HG03135 (cell line): ENCODE measurements around the gene ABLIM1.

Source experiments
- ATAC-seq: cut with Tn5 transposase; IDR thresholded peaks from one replicate; pipeline ENCODE4 v1.9.1; 2021; ENCODE audit warnings: mild to moderate bottlenecking, moderate library complexity; ENCODE audit not compliant: unreplicated experiment

ABLIM1 gene

DNA sequence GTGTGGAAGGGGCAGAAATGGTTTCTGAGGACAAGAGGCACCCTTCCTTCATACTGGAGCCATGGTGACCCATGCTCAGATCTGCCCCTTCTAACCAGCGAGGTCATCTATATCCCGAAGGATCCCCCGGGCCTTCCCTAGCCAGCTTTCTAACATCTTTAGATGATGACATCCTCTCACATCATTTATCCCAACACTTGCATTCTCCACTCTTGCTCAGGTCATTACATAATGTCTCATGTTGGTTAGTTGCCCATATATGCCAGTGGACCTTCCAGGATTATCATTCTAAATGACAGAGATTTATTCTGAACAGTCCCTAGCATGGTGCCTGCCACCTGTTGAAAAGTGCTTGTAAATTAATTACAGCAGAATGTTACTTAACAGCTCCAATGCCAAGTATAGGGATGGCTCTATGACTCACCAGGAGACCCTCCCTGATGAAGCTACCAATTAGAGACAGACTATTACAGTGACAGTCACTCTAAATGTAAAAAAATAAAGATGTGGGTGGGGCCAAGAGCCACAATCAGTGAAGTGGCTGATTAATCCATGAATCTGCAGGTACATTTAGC lies 22.6 kb upstream of the ABLIM1 start:
- no peak for ATAC-seq

GRCh38 chr10:114679552-114679951 lies 21.5 kb upstream of the ABLIM1 start:
- ATAC-seq: no peak

DNA sequence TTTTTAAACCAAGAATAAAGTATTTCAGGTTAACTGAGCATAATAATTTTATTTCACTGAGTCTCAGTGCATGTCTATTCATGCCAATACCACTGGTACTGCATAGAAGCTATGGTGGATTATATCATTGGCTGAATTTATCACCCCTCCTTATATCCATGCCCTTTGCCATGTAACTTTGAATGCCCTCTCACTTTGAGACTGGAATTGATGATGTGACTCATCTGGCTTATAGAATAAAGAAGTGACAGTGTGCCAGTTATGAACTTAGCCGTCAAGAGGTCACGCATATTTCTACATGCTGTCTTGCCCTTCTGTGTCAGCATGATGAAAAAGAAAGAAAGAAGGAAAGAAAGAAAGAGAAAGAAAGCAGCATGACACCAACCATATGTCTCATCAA lies 20.7 kb upstream of the ABLIM1 start:
- no peak for ATAC-seq

GRCh38 chr10:114678336-114678735 lies 20.3 kb upstream of the ABLIM1 start:
- no peak for ATAC-seq

DNA sequence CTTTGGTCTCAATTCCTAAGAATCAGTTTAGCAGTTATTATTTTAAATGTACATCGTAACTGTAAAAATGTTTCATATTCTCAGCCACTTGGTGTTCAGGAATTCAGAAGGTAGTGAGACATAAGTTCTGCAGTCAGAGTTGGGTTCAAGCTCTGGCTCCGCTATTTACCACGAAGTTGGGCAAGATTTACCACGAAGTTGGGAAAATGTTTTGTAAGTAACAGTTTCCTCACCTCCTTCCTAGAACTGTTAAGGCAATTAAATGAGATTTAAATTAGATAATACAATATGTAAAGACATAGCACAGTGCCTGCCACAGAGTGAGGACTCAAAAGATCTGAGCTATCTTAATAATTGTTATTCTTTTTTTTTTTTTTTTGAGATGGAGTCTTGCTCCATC lies 16.3 kb upstream of the ABLIM1 start:
- no peak for ATAC-seq

GRCh38 chr10:114669648-114670047 lies 11.6 kb upstream of the ABLIM1 start:
- no peak for ATAC-seq

- no peak for ATAC-seq
These were observed 10.5 kb upstream of the ABLIM1 start for GRCh38 chr10:114668375-114669080.

DNA sequence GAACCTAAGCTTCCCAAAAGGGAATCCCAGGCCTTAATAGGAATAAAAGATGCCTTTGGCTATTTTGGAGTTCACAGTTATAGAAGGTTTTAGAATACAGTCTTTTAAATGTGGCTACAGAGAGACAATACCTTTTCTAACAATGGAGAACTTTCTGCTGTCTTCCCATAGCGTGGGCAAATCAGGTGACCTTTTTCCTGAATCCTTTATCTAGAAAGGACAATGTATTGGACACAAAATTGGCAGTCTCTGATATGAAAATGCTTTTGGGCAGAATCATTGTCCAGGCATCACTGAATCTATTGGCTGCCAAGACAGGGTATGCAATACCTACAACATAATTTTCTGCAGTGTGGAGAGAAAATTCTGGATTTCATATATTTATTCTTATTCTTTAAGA lies 7.8 kb upstream of the ABLIM1 start:
- ATAC-seq: no peak

DNA sequence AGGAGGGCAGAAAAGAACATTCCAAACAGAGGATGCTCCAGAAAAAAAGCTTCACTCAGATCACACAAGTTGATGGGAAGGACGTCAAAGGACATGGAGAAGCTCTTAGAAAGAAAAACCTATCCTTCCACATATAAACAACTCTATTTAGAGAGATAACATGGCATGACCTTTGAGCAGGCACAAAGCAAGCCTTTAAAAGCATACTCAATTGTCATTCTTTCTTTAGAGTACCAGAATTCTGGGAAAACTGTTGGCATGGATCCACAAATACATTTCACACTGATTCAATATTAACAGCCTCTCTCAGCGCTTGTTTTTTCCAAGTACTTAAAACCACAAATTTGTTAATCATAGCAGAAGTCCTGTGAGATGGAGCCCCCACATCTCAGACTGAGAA lies 7.3 kb upstream of the ABLIM1 start:
- ATAC-seq: no peak

GRCh38 chr10:114664127-114664526 lies 6.1 kb upstream of the ABLIM1 start:
- ATAC-seq: no peak

DNA sequence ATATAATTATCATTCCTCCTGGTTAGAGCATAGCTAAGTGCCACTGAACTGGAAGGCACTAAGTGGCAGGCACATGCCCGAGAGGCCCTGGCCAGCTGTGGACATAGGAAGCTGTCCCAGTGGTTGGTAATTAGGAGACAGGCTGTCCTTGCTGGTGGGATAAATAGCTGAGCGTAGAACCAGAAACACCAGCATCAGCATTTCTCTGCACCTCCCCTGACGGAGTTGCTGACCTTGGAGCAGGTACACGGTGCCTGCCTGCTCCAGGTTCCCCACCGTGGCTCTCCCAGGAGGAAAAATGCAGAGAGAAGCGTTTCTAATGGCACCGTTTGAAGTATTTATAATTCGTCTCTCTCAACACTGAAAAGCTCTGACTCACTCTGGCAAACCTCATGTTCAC lies 5.6 kb upstream of the ABLIM1 start:
- no peak for ATAC-seq

- ATAC-seq: no peak
These were observed 4.7 kb upstream of the ABLIM1 start for GRCh38 chr10:114662646-114663217.

DNA sequence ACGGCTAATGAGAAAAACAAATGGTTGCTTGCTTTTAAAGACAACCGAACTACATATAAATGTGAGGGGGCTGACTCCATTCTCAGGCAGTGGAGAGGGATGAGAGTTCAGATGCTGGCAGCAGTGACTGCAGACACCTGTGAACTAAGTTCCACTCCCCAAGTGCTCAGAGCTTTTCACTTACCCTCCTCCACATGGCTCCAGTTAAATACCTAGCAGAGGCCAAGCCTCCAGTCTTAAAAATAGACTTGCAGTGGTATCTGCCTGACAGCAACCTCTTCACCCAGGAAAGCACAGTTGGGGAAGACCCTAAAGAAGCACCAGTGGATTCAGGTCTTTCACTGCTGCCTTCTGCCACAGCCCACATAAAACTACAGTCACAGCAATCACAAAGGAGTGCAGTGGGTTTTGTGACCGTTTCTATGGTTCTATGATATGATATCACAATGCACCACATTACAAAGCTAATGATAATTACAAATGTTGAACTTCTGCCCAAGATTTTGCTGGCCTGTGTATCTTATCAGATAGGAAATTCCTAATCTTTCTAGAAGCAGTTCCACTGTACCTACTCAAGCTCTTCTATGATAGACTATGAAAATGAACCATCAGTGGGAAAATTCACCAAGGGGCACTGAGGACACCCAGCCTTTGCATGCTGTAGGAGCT lies 3.3 kb upstream of the ABLIM1 start:
- ATAC-seq: no peak

DNA sequence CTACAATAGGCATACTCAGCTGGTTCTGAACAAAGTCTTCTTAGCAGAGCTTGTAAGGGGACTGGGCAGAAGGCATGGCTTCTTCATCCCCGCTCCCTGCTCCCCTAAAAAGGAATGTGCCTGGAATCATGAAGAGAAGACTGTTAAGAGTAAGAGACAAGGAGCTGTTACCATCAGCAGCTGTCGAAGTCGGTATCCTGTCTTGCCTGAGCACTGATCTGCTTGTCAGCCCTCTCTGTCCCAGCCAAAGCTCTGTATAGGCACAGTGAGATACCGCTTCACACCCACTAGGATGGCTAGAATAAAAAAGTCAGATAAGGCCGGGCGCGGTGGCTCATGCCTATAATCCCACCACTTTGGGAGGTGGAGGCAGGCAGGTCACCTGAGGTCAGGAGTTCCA lies 2.4 kb downstream of the ABLIM1 start:
- no peak for ATAC-seq

DNA sequence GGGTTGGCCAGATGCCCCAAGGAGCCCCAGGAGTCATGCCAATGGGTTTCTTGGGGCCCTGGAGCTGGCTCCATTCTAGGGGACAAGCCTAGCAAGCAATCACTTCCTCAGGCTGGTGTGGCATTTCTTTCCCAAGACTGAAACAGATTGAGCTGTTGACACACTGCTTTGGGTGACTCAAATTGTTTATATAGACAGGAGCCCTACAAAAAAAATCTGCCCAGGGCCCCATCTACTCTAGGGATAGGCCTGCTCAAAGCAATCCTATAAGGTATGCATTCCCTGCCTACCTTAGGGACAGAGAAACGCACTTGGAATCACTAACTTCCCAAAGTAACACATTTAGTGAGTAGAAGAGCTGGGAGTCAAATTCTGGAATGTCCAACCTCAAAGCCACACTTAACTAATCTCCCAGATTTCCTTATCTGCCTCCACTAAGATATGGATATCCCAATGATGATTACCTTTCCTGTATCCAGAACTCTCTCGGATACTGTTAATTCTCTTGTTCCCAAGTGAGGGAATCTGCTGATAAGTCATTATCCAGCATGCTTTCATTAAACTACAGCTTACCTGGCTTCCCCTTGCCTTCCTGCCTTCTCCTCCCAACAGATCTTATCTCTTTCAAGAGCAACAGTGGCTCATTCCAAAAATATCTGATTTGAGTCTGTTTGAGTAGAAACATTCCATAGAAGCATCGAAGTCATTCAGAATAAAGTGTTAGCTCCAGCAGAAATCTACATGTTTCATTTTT lies 3.1 kb downstream of the ABLIM1 start:
- no peak for ATAC-seq

DNA sequence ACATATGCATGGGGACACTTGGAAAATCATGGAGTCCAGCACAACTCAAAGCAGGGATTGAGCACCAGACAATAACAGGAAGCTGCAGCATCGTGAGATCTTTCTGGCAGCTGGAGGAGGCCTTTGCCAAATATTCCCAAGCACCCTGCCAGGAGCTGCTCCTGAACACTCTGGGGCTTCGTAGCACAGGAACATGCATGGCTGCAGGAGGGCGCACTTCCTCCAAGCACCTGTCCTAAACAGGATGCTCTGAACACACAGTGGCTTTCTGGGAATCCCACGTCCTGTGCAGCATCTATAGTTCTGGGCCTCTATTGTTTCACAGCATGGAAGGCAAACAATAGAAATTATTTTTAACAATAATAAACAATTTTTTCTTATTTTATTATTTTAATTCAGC lies 4.1 kb downstream of the ABLIM1 start:
- ATAC-seq: no peak

- no peak for ATAC-seq
These were observed 5.4 kb downstream of the ABLIM1 start for GRCh38 chr10:114652402-114653368.

DNA sequence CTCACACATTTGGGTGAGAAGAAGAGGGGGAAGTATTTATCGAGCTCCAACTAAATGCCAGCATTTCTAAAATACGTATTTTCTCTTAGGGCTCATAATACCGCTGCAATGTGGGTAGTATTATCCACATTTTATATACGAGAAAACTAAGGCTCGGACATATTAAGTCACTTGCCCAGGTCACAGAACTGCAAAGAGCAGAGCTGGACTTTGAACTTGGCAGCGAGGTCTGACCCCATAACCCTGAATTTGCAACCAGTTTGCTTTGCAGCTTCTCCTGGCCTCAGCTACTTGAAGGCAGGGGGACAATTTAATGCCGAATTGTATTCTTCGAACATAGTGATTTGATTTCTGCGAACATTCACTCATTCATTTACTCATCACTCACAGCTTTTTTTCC lies 7.2 kb downstream of the ABLIM1 start:
- no peak for ATAC-seq

GRCh38 chr10:114650266-114650665 lies 7.8 kb downstream of the ABLIM1 start:
- ATAC-seq: no peak

DNA sequence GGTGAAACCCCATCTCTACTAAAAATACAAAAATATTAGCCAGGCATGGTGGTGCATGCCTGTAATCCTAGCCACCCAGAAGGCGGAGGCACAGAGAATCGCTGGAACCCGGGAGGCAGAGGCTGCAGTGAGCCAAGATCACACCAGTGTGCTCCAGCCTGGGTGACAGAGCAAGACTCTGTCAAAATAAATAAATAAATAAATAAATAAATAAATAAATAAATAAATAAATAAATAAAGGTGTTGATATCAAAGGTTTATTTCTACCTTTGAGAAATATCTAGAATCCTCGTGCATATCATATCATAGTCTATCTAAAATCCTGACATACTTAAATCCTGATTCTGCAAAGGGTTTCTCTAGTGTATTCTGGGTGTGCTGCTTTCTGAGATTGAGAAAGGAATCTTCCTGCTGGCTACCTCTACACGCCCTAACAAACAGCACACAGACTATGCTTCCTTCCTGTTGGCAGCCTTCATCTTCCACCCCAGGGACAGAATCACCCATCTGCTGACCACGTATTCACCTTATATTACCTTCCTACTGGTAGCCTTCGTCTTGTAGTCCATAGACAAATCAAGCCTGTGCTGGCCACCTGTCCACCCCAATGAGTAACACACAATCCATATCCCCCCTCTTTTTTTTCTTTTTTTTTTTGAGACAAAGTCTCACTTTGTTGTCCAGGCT lies 8.7 kb downstream of the ABLIM1 start:
- ATAC-seq: no peak
